Measurements from ENCODE around the gene LAMA4. TPM values are rescaled to one million over a fixed set of nuclear protein-coding genes. Genes with fewer than 3 reads are reported as not detected.

The LAMA4 gene
- total and polyA plus RNA-seq, 2 of the 13 experiments (the other 11 are each of a cell fraction or from before 2014, with no cell fraction given): not detected

GRCh38 chr6:112190164-112190563 lies 64.2 kb downstream of the LAMA4 start:
- Histone ChIP-seq H3K36me3 (replicated peaks in 1 of 2; ENCODE audit: control insufficient read depth in 1 of 2, insufficient read depth in 2 of 2, low read length in 2 of 2) (no peaks in the 10 kb centered on the region), H3K27me3 (ENCODE audit: control insufficient read depth in 1 of 2, insufficient read depth in 2 of 2, low read length in 2 of 2) (no peaks in the 10 kb centered on the region), H3K79me2 (ENCODE audit: insufficient read depth, low read length) (no peaks in the 10 kb centered on the region), H4K20me1 (ENCODE audit: insufficient read depth, low read length) (no peaks in the 10 kb centered on the region), H2AFZ (ENCODE audit: low read length) (no peak overlapping the region), H3K27ac (ENCODE audit: extremely low read length, insufficient read depth, low read length) (no peak overlapping the region), H3K9me3 (ENCODE audit: low read length) (no peaks in the 10 kb centered on the region), H3K4me3 (replicated peaks in 1 of 3; ENCODE audit: insufficient read depth in 1 of 3, low read depth in 2 of 3, low read length in 3 of 3) (no peak overlapping the region), H3K4me2 (ENCODE audit: low read depth, low read length) (no peak overlapping the region), H3K4me1 (ENCODE audit: insufficient read depth, low read length) (peaks cover 11% of the 10 kb centered on the region; the same call in 1 of the 2 replicates), H3K9ac (ENCODE audit: insufficient read depth, low read depth, low read length) (no peak overlapping the region)
- no peak for DNase-seq (ENCODE audit: low spot score)
- intact Hi-C loops (cut with micrococcal nuclease; ENCODE audit: unreplicated experiment): no loop called here
- 34% methylated on average over 1 of the region's 1 CpG for WGBS (ENCODE audit: low lambda C conversion rate)
- POLR2A ChIA-PET: no interaction called here
- in situ Hi-C loops (cut with HindIII; ENCODE audit: extremely low pct_ligation_motif_present, low pct_unique_long_range_greater_than_20kb): no loop called here
- no TSS peak for BruUV-seq (replicated peaks)
- no peak for ATAC-seq
- CTCF ChIA-PET (ENCODE audit: low intra/inter-chr PET ratio, low total read pairs): no interaction called here
- TF ChIP-seq BRD4 (CRISPR knock-in tag; IDR thresholded peaks at IDR 0.05): no peak
- no peak for TF ChIP-seq GFI1 (CRISPR knock-in tag; IDR thresholded peaks at IDR 0.05; ENCODE audit: borderline replicate concordance)
- TF ChIP-seq KDM2A (CRISPR knock-in tag; IDR thresholded peaks at IDR 0.05; ENCODE audit: borderline replicate concordance, low read depth): no peak
- TF ChIP-seq, protein P1, sequence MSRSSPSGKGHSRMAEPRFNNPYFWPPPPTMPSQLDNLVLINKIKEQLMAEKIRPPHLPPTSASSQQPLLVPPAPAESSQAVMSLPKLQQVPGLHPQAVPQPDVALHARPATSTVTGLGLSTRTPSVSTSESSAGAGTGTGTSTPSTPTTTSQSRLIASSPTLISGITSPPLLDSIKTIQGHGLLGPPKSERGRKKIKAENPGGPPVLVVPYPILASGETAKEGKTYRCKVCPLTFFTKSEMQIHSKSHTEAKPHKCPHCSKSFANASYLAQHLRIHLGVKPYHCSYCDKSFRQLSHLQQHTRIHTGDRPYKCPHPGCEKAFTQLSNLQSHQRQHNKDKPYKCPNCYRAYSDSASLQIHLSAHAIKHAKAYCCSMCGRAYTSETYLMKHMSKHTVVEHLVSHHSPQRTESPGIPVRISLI (CRISPR knock-in tag; IDR thresholded peaks at IDR 0.05; ENCODE audit: borderline replicate concordance): no peak
- no peak for TF ChIP-seq NBN (conservative IDR thresholded peaks at IDR 0.05)
- TF ChIP-seq KDM4B (CRISPR knock-in tag; IDR thresholded peaks at IDR 0.05): no peak
- no peak for TF ChIP-seq NFYC (CRISPR knock-in tag; IDR thresholded peaks at IDR 0.05)
- TF ChIP-seq ZNF431 (CRISPR knock-in tag; IDR thresholded peaks at IDR 0.05; ENCODE audit: borderline replicate concordance, low read depth): no peak
- TF ChIP-seq TCF7 (IDR thresholded peaks at IDR 0.05; ENCODE audit: low read depth): no peak
- TF ChIP-seq ISL2 (CRISPR knock-in tag; IDR thresholded peaks at IDR 0.05): no peak
- TF ChIP-seq RBM39 (IDR thresholded peaks at IDR 0.05; ENCODE audit: low read depth, low read length, poor library complexity, severe bottlenecking): no peak
- no peak for TF ChIP-seq THAP9 (CRISPR knock-in tag; IDR thresholded peaks at IDR 0.05; ENCODE audit: borderline replicate concordance)
- TF ChIP-seq, protein P2, sequence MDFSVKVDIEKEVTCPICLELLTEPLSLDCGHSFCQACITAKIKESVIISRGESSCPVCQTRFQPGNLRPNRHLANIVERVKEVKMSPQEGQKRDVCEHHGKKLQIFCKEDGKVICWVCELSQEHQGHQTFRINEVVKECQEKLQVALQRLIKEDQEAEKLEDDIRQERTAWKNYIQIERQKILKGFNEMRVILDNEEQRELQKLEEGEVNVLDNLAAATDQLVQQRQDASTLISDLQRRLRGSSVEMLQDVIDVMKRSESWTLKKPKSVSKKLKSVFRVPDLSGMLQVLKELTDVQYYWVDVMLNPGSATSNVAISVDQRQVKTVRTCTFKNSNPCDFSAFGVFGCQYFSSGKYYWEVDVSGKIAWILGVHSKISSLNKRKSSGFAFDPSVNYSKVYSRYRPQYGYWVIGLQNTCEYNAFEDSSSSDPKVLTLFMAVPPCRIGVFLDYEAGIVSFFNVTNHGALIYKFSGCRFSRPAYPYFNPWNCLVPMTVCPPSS (IDR thresholded peaks at IDR 0.05): no peak
- TF ChIP-seq SP2 (CRISPR knock-in tag; IDR thresholded peaks at IDR 0.05): no peak
- no peak for TF ChIP-seq ZC3H4 (CRISPR knock-in tag; IDR thresholded peaks at IDR 0.05; ENCODE audit: borderline replicate concordance)
- TF ChIP-seq HDAC2 (CRISPR knock-in tag; IDR thresholded peaks at IDR 0.05): no peak
- no peak for TF ChIP-seq PBX2 (CRISPR knock-in tag; IDR thresholded peaks at IDR 0.05)
- TF ChIP-seq ISX (CRISPR knock-in tag; conservative IDR thresholded peaks at IDR 0.05): no peak
- no peak for TF ChIP-seq SMYD3 (CRISPR knock-in tag; IDR thresholded peaks at IDR 0.05)
- no peak for FAIRE-seq
